Suprapubic skin (tissue), 3 donors: ENCODE data around the gene SFT2D3.

Experiments
- CTCF ChIP-seq, 2 donors: fragments of 200-600 bp in 1 of 2; fragments of 450-650 bp in 1 of 2; sonication (generic) in 1 of 2; IDR thresholded peaks; one replicate each; pipeline ENCODE4 v1.5.1; 2016 to 2019; ENCODE audit warnings: antibody characterized with exemption in 2 of 2, mild to moderate bottlenecking in 1 of 2, moderate library complexity in 1 of 2
- POLR2AphosphoS5 ChIP-seq, 3 donors: sonication (generic); formaldehyde crosslinking; IDR thresholded peaks; one replicate each; pipeline ENCODE4 v1.6.1; 2017; ENCODE audit warnings: antibody characterized with exemption in 3 of 3

DNA sequence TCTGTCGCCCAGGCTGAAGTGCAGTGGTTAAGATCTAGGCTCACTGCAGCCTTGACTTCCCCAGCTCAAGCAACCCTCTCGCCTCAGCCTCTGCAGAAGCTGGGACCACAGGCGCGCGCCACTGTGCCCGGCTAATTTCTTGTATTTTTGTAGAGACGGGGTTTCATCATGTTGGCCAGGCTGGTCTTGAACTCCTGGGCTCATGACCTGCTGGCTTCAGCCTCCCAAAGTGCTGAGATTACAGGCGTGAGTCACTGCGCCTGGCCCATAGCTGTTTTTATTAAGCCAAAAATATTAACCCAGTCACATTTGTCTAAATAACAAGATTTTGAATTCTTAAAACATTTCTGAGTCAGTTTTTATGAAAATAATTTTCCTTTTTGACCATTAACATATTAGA, 6.3 kb upstream of the SFT2D3 start:
- TF ChIP-seq POLR2AphosphoS5 (IDR thresholded peaks at IDR 0.05): no peak
- TF ChIP-seq CTCF (IDR thresholded peaks at IDR 0.05): no peak
